ENCODE data around the gene GMDS. TPM values are rescaled to one million over a fixed set of nuclear protein-coding genes. Genes with fewer than 3 reads are reported as not detected.

The GMDS gene
- total RNA-seq, 2 experiments from 2014 or later = 36.6 to 42.8 TPM

DNA sequence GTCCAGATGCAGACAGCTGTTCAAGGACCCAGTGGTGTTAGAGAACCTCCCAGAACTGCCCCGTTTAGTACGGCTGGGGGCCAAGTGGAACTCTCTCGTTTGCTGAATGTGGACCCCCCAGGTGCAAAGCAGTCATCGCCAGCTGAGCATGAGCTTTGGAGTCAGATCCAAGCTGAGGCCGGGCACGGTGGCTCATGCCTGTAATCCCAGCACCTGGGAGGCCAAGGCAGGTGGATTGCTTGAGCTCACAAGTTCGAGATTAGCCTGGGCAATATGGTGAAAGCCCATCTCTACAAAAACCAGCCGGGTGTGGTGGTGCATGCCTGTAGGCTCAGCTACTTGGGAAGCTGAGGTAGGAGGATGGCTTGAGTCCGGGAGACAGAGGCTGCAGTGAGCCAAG, 606.0 kb downstream of the GMDS start:
- CTCF ChIA-PET = no interaction called here
- intact Hi-C loops (cut with micrococcal nuclease) = no loop called here
- no peak for ATAC-seq
- Mint-ChIP-seq H3K36me3 (ENCODE audit: low read depth) (peaks cover 1% of the 10 kb centered on the region), H3K27me3 (no peaks in the 10 kb centered on the region), H3K4me3 (no peak overlapping the region), H3K9me3 (no peaks in the 10 kb centered on the region), H3K27ac (no peak overlapping the region), H3K4me1 (ENCODE audit: low read depth) (no peaks in the 10 kb centered on the region)
- DNase-seq = no peak
- TF ChIP-seq, protein P1, sequence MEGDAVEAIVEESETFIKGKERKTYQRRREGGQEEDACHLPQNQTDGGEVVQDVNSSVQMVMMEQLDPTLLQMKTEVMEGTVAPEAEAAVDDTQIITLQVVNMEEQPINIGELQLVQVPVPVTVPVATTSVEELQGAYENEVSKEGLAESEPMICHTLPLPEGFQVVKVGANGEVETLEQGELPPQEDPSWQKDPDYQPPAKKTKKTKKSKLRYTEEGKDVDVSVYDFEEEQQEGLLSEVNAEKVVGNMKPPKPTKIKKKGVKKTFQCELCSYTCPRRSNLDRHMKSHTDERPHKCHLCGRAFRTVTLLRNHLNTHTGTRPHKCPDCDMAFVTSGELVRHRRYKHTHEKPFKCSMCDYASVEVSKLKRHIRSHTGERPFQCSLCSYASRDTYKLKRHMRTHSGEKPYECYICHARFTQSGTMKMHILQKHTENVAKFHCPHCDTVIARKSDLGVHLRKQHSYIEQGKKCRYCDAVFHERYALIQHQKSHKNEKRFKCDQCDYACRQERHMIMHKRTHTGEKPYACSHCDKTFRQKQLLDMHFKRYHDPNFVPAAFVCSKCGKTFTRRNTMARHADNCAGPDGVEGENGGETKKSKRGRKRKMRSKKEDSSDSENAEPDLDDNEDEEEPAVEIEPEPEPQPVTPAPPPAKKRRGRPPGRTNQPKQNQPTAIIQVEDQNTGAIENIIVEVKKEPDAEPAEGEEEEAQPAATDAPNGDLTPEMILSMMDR (IDR thresholded peaks at IDR 0.05) = no peak
- POLR2A ChIA-PET = no interaction called here

DNA sequence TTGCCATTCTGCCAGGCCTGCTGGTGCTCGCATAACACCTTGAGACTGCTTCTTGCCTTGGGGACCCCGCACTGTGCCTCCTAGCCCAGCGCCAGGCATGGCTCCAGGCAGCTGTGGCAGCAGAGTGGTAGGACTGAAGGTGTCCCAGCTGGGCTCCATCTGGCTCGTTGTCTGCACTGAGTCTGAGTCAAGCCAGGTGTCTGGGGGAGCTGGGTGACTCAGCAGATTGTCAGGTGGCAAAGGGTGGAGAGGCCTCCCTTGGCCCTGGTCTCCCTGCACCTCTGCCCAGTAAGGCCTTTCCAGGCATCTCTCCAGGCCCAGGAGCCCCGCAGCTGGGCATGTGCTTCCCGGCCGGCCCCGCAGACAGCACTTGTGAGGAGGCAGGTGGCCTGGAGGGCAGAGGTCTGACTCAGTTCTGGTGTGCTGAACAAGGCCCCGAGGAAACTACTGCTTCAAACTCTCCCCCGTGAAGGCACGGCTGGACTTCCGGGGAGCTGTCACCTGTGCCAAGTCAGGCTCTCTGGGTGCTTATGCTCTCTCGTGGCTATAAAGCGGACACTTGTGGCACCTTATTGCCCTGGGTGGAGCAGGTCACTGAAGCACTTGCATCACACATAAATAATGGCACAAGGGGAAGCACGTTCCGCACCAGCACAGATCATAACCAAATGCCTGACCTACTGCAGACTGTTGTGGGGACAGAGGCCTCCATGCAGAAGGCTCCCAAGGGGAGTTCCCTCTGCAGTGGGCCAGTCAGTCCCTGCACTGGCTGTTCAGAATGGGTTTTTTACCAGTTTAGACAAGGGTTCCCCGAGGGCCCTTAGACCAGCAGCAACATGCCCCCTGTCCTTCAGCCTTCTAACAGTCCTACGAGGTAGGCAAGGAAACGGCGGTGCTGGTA, 608.2 kb downstream of the GMDS start:
- intact Hi-C loops (cut with micrococcal nuclease) = no loop called here
- Mint-ChIP-seq H3K4me1 (ENCODE audit: low read depth) (no peaks in the 10 kb centered on the region), H3K9me3 (no peaks in the 10 kb centered on the region), H3K27me3 (no peaks in the 10 kb centered on the region), H3K27ac (no peak overlapping the region), H3K4me3 (no peak overlapping the region), H3K36me3 (ENCODE audit: low read depth) (peaks cover 1% of the 10 kb centered on the region)
- DNase-seq = no peak
- ChIA-PET POLR2A (no interaction called here), CTCF (no interaction called here)
- no peak for ATAC-seq
- TF ChIP-seq, protein P1 (IDR thresholded peaks at IDR 0.05) = no peak

DNA sequence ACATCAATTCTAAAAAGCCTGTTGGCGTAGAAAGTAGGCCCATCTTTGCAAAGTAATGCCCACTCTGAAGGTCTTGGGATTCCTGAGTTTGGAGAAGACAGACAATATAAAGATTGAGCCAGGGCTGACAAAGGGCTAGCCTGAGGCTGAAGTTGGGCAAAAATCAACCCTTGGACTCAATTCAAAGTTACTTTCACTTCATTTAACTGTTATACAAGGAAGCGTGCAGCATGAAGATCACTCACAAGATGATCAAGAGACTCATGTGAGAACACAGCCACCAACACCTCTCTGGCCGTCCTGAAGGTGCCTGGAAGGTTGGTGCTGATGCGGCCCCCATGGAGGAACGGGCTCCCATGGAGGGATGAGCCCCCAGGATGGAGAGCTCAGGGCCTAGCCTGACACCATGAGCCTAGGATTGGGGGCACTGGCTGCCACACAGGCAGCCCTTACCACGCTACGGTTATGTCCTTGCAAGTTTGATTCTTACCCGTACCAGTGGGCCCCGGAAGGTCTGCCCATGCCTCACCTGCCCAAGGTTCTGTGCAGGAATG, 609.1 kb downstream of the GMDS start:
- POLR2A ChIA-PET = no interaction called here
- no peaks in the 10 kb centered on the region for H3K27me3 Mint-ChIP-seq
- CTCF ChIA-PET = no interaction called here
- TF ChIP-seq, protein P1 (IDR thresholded peaks at IDR 0.05) = no peak
- H3K4me3 Mint-ChIP-seq = no peak overlapping the region
- no peaks in the 10 kb centered on the region for H3K9me3 Mint-ChIP-seq
- intact Hi-C loops (cut with micrococcal nuclease) = no loop called here
- DNase-seq (no peak), ATAC-seq (no peak)
- H3K27ac Mint-ChIP-seq = no peak overlapping the region
- peaks cover 1% of the 10 kb centered on the region for H3K36me3 Mint-ChIP-seq (ENCODE audit: low read depth)
- H3K4me1 Mint-ChIP-seq (ENCODE audit: low read depth) = no peaks in the 10 kb centered on the region

DNA sequence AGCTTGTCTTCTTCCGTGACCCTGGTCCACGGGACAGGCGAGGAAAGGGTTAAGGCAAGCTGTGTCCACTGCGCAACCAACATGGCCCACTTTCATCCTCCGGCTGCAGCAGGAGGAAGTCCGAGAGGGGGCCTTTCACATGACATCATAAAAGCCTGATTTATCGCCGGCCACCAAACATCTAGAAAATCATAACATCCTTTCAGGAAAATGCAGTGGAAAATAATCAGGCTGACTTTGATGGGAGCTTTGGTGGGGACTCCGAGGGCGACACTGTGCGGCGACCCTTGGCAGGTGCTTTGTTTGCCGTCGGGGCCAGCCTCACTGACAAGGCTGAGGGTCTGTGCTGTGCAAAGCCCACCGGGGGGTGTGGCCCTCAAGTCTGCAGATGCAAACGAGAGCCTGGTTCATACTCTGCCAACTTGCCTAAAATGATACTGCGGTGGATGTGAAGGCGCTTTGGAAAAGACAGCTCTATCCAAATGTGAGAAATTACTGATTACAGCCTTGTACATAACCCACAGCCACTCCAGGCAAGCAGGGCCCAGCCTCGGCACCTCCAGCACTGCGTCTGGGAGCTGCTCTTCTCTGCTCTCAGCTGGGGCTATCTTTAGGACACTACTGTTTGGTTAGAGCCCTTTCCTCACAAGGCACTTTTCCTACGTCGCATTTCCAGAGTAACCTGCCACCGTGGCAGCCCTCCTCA, 609.9 kb downstream of the GMDS start:
- Mint-ChIP-seq H3K27me3 (peaks cover 4% of the 10 kb centered on the region), H3K36me3 (ENCODE audit: low read depth) (peaks cover 1% of the 10 kb centered on the region), H3K9me3 (no peaks in the 10 kb centered on the region), H3K4me3 (no peak overlapping the region), H3K27ac (no peak overlapping the region), H3K4me1 (ENCODE audit: low read depth) (no peaks in the 10 kb centered on the region)
- intact Hi-C loops (cut with micrococcal nuclease) = no loop called here
- TF ChIP-seq, protein P1 (IDR thresholded peaks at IDR 0.05) = no peak
- ChIA-PET CTCF (no interaction called here), POLR2A (interaction anchor here (1.3 kb wide), 1 partner anchor 9 kb away, joined by 4 read pairs; no protein-coding TSS in a partner anchor)
- DNase-seq (no peak), ATAC-seq (no peak)

DNA sequence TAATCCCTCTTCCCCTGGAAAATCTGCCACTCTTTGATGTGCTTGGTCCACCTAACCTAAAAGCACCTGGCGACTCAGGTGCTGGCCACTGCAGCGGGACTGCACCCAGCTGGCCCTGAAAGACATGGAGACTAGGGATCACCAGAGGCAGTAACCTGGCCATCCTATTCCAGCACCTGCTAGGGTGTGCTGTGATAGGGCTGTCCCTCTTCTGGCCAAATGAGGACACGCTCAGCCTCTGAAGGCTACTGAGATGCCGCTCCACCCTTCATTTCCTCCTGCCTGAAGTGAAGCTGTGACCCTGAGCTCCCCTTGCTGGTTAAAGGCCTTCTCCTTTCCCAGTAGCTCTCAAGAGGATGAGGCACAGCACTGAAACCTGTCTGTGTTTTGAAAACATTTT, 611.3 kb downstream of the GMDS start:
- CTCF ChIA-PET = no interaction called here
- POLR2A ChIA-PET = no interaction called here
- DNase-seq = no peak
- no peak for ATAC-seq
- Mint-ChIP-seq H3K27ac (no peak overlapping the region), H3K4me1 (ENCODE audit: low read depth) (no peaks in the 10 kb centered on the region), H3K9me3 (no peaks in the 10 kb centered on the region), H3K27me3 (peaks cover 9% of the 10 kb centered on the region), H3K36me3 (ENCODE audit: low read depth) (peaks cover 1% of the 10 kb centered on the region), H3K4me3 (no peak overlapping the region)
- intact Hi-C loops (cut with micrococcal nuclease) = no loop called here
- TF ChIP-seq, protein P1 (IDR thresholded peaks at IDR 0.05) = no peak
